Measurements from ENCODE around the gene TENT5C.
A peak's percentile ranks its signal among the peaks of the same experiment; 100 is the strongest.

Gene TENT5C

GRCh38 chr1:117605774-117606648, at the start of gene TENT5C (continued):
- TF ChIP-seq ZNF146 (tag by site-specific recombination; IDR thresholded peaks at IDR 0.05) (peak; percentile 8; the same call in 1 of the 2 replicates), ZBTB11 (tag by site-specific recombination; conservative IDR thresholded peaks at IDR 0.05; ENCODE audit: low read depth) (no peak), ZNF157 (tag by site-specific recombination; IDR thresholded peaks at IDR 0.05) (no peak), ZNF335 (tag by site-specific recombination; conservative IDR thresholded peaks at IDR 0.05) (peak; percentile 98), ZNF501 (tag by site-specific recombination; IDR thresholded peaks at IDR 0.05) (peak; percentile 64; the same call in 1 of the 2 replicates), ZNF23 (tag by site-specific recombination; IDR thresholded peaks at IDR 0.05; ENCODE audit: borderline replicate concordance) (no peak), ZNF548 (tag by site-specific recombination; IDR thresholded peaks at IDR 0.05) (no peak), REPIN1 (tag by site-specific recombination; IDR thresholded peaks at IDR 0.05; ENCODE audit: low read depth) (peak; percentile 88; the same call in 1 of the 2 replicates), PATZ1 (tag by site-specific recombination; IDR thresholded peaks at IDR 0.05) (peak; percentile 85), ZNF350 (tag by site-specific recombination; IDR thresholded peaks at IDR 0.05) (no peak), HOXC10 (CRISPR knock-in tag; IDR thresholded peaks at IDR 0.05) (no peak), ZNF280D (tag by site-specific recombination; IDR thresholded peaks at IDR 0.05) (no peak), ZNF510 (tag by site-specific recombination; IDR thresholded peaks at IDR 0.05; ENCODE audit: insufficient replicate concordance) (no peak), GLIS1 (tag by site-specific recombination; IDR thresholded peaks at IDR 0.05) (peak; percentile 90), ZSCAN18 (tag by site-specific recombination; IDR thresholded peaks at IDR 0.05) (peak; percentile 33; the same call in 1 of the 2 replicates), ZNF155 (tag by site-specific recombination; IDR thresholded peaks at IDR 0.05) (no peak), ZSCAN4 (tag by site-specific recombination; IDR thresholded peaks at IDR 0.05) (peak; percentile 46; the same call in 1 of the 2 replicates), ZNF354C (tag by site-specific recombination; IDR thresholded peaks at IDR 0.05; ENCODE audit: borderline replicate concordance, low read depth) (no peak), INSM2 (tag by site-specific recombination; IDR thresholded peaks at IDR 0.05) (0 out of 2 replicates have a peak, but pooled peaks have one; percentile 38), ZNF600 (tag by site-specific recombination; IDR thresholded peaks at IDR 0.05) (peak; percentile 77), MEIS1 (CRISPR knock-in tag; IDR thresholded peaks at IDR 0.05; ENCODE audit: borderline replicate concordance) (no peak)

Measured in HEK293 (cell line).